Measurements from ENCODE around the gene G6PD. TPM values are rescaled to one million over a fixed set of nuclear protein-coding genes. Genes with fewer than 3 reads are reported as not detected.
"Not testable (repeated sequence)": the region's sequence is repeated elsewhere in the genome, so short reads cannot be mapped to it uniquely, and the experiment has no call there.

The G6PD gene
- total RNA-seq, 1 donor from 2014 or later = 16.9 TPM

DNA sequence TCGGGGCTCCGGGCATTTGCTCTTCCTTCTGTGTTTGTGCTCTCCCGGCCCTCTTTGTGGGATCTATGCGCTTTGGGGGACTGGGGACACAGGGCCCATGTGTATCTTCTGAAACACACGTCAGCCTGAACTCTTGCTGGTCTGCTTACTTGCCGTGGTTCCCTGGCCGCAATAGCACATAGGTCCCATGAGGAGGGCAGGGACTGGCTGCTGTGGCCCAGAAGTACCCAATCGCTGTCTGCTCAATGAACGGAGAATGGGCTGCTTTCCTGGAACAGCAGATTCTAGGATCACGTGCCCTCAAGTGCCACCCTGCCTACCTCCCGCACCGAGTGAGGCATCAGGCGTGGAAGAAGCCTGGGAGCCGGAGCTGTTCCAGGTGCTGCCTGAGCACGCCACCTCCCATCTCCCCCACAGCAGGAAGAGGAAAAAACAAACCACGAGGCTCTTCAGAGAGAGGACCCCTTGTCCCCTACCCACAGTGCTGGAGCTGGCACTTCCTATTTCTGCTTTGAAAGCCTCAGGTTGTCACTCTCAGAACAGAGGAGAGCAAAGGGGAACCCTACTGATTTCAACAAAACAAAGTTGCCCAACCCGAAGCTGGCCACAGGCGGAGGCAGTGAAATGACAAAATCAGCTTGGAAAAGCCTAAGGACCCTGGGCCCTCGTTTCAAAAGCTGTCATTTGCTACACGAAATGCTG is 3.8 kb downstream of the G6PD start:
- peak in 1 of 2 donors; percentile 39 for DNase-seq (ENCODE audit: low read depth in 2 of 2)

DNA sequence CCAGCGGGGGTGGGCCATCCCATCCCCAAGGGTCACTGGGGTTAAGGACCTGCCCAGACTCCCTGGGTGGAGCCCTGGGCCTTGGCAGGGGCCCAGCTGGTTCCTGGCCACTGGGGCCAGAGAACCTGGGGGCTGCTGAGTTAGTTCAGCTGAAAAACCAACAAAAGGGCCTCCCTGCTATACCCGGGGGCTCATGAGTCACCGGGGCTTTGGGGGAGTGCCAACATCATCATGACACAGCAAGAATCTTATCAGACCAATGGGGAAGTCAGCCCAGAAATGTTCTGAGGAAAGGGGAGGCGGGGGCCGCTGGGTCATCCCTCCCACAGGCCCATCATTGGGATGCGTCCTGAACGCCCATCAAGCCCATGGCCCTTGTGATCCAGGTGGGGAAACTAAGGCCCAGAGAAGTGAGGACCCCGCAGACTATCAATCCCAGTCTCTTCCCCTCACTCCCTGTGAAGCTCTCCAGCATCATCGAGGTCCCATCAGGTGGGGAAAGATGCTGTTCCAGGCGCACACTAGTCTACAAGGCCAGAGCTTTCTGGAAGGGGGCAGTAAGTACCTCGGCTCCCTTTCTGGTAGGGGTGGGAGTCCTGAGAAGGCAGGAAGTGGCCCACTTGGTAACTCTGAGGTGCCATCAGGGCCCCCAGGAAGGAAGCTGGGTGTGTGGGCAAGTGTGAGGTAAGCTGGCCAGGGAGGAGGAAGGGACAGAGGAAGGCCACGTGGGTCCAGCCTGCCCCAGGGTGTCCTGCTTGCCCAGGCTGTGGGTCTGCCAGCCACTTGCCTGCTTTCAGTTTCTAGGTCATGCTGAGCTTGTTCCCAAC is 4.5 kb downstream of the G6PD start:
- DNase-seq (ENCODE audit: low read depth in 2 of 2) = peak; percentile 92 to 93

DNA sequence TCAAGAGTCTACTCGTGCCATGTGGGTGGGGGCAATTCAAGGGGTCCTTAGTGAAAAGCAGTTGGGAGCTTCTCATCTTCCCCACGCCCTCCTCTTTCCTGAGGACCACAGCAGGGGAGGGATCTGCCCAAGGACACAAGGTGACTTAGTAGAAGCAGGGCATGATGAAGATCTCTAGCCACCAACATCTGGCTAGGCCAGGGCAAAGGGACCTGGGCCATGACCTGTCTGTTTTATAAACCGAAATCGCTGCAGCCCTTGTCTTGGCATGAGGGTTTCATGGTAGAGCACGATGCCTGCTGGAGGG is 5.1 kb downstream of the G6PD start:
- no peak for DNase-seq (ENCODE audit: low read depth in 2 of 2)

DNA sequence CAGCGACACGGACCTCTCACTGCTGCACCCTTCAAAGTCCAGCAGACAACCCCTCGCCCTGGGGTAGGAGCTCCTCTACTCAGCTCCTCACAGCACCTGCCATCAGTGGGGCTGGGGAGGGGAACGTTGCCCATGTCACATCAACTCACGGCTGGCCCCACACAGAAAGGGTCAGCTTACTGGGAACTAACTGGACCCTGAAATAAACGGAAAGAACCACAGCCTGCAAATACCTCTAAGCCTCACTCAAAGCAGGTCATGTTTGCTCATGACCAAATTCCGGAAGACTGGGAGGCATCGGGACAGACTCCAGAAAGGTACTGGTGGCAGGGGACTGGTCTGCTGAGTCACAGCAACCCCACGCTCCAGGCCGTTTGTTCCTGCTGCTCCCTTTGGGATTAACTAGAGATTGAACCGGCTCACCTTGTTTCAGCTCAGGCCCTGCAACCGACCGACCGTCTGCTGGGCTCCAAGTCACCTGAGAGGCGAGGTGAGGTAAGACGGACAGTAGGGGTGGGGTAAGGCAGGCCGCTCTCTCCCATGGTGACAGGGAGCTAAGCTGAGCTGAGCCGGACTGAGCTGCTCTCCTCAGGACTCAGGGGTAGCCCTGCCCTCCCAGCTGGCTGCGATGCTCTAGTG is 5.6 kb downstream of the G6PD start:
- DNase-seq (ENCODE audit: low read depth in 2 of 2) = peak in 1 of 2 donors; percentile 29

DNA sequence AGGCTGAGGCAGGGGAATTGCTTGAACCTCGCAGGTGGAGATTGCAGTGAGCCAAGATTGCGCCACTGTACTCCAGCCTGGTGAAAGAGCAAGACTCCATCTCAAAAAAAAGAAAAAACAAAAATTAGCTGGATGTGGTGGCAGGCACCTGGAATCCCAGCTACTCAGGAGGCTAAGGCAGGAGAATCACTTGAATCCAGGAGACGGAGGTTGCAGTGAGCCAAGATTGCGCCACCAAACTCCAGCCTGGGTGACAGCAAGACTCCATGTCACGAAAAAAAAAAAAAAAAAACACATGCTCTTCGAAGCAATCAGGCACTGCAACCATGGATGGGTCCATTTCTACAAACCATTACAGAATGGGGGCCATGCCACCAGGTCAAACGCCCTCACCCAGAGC is 6.3 kb downstream of the G6PD start:
- not testable (repeated sequence) for DNase-seq (ENCODE audit: low read depth in 2 of 2)

DNA sequence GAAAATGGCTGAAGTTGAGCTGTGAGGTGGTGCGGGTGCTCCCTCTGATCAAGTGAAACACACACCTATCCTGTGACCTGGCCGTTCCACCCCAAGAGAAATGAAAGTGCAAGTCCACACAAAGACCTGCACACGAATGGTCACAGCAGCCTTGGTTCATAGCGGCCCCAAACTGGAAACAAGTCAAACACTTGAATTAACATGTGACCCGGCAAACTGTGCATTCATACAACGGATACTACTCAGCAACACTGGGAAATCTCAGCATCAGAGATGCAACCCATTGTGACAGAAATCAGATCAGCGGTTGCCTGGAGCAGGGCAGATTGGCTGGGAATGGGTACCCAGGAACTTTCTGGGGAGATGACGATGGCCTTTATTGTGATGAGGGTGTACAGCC is 7.6 kb downstream of the G6PD start:
- DNase-seq (ENCODE audit: low read depth in 2 of 2) = no peak

DNA sequence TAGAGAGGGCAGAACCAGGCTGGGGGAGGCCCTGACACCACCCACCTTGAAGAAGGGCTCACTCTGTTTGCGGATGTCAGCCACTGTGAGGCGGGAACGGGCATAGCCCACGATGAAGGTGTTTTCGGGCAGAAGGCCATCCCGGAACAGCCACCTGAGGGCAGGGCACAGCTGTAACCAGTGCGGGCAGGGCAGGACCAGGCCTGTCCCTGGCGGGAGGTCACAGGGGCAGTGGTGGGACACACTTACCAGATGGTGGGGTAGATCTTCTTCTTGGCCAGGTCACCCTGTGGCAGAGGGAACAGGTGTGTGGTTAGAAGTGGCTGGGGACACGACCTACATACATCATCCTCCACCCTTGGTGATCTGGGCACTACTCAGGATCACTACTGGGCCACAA is 10.8 kb downstream of the G6PD start:
- DNase-seq (ENCODE audit: low read depth in 2 of 2) = no peak

DNA sequence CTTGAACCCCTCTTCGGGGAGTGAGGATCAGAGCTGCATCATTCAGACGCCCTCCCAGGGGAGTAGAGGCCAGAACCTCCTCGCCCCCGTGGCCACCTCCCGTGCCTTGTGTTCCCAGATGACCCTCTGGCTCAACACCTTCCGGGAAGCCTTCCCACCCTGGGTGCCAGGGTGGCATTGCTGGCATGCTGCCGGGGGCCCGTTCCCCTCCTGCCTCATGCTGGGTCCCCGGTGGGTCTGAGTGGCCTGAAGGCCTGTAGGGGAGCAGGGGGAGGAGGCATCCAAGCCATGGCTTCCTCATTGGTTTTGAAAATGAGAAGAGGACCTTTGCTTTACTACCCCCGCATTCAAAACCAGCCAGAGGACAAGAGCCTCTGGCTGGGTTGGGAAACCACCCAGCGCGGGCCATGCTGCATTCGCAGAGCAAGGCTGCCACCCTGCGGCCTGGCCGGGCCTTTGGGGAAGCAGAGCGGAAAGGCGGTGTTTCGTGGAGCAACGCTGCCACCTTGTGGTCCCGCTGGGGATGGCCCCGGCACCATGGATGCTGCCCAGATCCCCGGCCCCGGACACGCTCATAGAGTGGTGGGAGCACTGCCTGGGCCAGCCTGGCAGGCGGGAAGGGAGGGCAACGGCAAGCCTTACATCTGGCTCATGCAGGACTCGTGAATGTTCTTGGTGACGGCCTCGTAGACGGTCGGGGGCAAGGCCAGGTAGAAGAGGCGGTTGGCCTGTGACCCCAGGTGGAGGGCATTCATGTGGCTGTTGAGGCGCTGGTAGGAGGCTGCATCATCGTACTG is 11.9 kb downstream of the G6PD start:
- DNase-seq (ENCODE audit: low read depth in 2 of 2) = peak; percentile 84 to 92

DNA sequence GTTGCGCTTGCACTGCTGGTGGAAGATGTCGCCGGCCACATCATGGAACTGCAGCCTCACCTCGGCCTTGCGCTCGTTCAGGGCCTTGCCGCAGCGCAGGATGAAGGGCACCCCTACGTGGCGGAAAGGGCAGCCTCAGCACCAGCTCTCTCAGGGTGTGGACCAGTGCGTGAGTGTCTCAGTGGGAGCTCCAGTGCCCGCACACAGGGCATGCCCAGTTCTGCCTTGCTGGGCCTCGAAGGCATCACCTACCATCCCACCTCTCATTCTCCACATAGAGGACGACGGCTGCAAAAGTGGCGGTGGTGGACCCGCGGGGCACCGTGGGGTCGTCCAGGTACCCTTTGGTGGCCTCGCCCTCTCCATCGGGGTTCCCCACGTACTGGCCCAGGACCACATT is 14.0 kb downstream of the G6PD start:
- no peak for DNase-seq (ENCODE audit: low read depth in 2 of 2)

DNA sequence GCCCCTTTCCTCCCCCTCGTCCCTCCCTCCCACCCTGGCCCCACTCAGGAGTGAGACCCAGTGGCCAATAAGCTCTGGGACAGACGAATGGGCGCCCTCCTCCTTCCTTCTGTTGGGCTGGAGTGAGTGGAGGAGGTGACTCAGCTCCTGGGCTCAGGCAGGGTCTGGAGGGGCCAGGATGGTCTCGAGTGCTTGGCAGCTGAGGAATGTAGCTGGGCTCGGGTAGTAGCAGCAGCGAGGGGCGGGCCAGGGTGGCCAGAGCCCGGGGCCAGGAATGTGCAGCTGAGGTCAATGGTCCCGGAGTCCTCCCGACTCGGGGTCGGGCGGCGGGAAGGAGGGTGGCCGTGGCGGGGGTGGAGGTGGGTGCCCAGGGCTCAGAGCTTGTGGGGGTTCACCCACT is 15.0 kb downstream of the G6PD start:
- peak in 1 of 2 donors; percentile 32 for DNase-seq (ENCODE audit: low read depth in 2 of 2)

DNA sequence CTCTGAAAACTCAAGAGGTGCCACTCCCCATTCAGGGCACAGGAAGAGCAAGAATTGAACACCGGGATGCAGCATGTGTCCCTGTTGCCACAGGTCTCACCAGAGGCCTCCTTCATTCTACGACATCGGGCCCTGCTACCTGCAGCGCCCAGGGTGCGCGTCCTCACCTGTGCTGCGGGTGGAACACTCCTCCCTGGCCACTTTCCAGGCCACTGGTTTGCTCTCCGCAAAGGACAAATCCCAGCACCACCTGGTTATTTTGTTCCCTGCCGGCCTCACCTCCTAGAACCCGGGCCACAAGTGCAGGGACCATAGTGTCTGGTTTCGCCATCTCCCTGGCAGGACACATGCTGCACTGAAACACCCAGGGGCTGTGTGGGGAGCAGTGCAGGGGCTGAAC is 16.4 kb downstream of the G6PD start:
- no peak for DNase-seq (ENCODE audit: low read depth in 2 of 2)

DNA sequence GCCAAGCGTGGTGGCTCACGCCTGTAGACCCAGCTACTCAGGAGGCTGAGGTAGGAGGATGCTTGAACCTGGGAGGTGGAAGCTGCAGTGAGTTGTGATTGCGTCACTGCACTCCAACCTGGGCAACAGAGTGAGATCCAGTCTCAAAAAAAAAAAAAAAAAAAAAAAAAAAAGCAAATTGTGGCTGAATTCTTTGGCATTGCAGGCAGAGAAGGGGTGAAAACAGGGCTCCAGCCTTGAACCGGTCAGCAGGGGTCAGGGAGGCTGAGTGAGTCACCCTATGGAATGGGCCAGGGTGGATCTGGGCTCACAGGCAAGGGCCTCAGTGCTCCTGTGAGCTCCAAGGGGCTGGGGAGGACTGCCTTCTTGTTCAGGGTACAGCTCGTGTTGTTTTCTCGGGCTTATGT is 17.4 kb downstream of the G6PD start:
- DNase-seq (ENCODE audit: low read depth in 2 of 2) = no peak

DNA sequence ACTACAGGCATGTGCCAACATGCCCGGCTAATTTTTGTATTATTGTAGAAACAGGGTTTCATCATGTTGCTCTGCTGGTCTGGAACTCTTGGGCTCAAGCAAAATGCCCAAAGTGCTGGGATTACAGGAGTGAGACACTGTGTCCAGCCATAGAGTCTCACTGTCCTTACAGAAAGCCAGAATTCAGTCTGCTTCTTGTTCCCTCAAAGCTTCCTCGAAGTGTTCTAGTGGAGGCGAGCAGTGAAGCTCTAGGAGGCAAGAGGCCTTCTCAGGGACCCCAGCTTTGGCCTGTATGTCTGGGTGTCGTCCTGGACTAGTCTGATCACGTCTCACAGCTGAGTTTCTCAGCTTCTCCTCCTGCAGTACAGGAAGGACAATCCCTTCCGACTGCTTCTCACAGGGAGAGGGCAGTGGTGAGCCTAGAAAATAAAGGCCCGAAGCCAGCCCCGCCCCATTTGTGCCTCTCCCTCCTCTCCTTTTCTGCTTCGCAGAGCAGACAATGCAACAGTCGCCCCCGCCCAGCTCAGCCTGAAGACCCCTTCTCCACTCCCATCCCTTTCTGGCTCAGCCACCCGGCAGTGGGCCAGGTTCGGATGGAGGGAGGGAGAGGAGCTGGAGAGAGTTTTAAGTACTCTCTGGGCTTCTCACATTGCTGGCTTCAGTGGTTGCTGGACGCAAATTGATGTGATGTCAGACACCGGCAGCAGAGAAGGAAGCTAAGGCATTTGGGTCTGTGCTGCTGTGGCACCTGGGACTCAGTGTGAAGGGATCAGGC is 19.6 kb downstream of the G6PD start:
- DNase-seq (ENCODE audit: low read depth in 2 of 2) = peak; percentile 55 to 75

DNA sequence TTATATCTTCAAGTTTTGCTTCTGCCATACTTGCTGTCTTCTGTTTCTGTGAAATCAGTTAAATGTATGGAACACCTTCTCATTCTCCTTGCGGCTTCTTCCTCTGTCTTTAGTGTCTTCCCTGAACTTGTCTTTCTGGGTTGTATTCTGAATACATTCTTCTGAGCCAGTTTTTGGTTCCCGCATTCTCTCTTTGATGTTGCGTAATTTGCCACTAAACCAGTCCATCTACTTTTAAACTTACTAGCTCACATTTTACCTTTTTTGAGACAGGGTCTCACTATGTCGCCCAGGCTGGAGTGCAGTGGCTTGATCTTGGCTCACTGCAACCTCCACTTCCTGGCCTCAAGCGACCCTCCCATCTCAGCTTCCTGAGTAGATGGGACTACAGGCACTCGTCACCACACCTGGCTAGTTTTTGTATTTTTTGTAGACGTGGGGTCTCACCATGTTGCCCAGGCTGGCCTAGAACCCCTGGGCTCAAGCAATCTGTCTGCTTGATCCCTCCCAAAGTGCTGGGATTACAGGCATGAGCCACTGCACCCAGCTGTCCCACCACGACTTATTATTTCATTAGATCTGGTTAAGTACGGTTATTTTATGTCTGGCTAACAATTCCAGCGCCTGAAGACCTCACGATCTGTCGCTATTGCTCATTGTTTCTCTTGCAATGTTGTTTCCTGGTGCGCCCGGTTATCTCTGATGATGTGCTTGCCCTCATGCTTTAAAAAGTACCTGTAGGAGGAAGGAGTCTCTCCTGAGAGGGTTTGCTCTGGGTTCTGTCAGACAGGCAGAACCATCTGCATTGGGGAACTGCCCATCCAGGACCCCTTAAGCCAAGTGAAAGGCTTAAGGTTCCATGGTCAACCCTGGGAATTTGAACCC is 20.8 kb downstream of the G6PD start:
- no peak for DNase-seq (ENCODE audit: low read depth in 2 of 2)

DNA sequence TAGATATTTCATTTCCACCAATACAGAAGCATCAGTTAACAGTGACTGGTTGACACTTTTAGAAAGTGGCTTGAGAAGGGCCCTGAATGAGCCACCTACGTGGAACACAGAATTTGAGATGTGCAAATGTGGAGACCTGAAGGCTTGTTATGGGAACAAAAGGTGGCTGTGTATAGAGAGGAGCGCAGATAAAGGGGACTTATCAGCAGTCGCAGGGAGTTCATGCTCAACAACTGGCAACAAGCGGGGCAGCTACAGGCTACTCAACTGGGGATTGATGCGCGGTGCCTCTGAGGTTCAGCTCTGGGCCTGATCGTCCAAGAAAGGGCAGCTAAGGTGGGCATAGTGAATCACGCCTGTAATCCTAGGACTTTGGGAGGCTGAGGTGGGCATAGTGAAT is 27.3 kb downstream of the G6PD start:
- no peak for DNase-seq (ENCODE audit: low read depth in 2 of 2)

DNA sequence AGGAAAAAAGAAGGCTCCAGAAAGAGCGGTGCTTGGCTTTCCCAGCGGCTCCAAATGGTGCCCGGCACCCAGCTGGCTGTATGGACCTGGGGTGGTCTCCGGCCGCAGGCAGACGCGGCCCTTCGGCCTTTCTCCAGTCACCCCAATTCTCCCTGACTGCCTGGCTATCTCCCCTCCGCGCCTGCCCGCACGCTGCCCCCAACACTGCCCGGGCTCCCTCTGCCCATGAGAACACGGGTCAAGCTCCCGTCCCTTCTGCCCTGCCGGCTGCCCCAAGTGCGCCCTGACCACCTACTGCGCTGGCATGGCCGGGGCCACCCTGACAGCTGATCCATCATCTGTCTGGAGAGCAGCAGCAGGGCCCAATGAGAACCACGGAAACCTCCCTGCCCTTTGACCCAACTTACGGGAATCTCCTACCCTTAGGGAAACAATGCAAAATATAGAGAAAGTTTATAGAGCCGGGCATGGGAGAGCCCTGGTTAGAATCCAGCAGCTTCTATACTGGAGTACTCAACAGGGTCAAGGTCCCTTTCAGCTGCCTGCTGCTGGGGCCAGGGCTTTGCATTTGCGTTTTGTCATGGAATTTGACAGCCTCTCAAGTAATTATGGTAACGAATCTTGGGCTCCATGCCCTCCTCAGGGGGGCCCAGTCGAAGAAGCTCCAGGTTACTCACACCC is 29.4 kb downstream of the G6PD start:
- no peak for DNase-seq (ENCODE audit: low read depth in 2 of 2)

DNA sequence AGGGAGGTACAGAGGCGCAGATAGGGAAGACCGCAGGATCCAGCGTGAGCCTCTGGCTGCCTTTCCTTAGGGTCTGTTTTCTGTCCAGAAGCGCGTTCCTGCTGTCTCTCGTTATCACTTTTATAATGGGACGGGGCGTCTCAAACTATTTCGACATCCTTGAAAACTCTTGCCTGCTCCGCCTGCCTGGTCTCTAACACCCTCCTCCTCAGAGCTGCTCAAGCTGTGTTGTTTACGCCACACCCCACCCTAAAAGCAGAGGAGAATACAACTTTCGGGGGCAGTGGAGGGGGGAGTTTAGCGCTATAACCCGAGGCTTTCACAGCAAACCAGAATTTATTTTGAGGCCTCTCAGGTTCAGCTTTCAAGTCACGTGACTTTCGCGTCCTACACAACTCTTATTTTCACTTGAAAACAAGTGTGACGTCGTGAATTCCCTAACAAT is 30.0 kb downstream of the G6PD start:
- DNase-seq (ENCODE audit: low read depth in 2 of 2) = peak; percentile 69 to 77

DNA sequence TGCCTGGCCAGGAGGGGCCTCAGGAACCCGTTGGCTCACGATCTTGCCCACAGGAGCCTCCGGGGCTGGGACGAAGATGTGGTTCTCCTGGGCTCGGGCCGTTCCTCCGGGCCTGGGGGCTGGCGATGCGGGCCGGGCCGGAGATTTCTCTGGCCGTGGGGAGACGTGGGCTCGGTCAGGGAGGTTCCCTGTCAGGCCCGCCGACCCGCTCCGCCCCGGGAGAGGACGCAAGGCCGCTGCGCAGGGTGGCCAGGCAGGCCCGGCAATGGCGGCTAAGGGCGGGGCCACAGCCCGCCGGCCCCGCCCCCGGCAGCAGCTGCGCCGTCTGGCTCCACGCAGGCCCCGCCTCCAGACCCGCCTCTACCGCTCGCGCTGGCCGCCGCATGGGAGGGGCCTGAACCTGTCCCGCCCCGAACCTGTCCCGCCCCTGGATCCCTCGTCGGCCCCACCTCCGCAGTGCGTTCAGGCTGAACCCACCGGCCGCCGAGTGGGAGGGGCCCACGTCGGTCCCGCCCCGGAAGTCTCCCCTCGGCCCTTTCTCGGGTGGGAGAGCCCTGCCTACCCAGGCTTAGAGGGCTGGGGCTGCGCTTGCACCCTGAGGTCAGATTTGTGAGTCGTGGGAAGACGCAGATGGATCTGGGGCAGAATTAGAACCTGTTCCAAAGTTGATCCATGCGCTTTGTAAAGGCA is 30.5 kb downstream of the G6PD start, which contains the start of gene FAM3A:
Gene FAM3A, minus strand, starts transcription at position 267 of the 690 bp plus-strand sequence. CDS start 460 bp downstream, outside the sequence.
- DNase-seq (ENCODE audit: low read depth in 2 of 2) = peak; percentile 92 to 94

Data from lung microvascular endothelial cell (primary cell).